A549 (cell line): ENCODE data around the gene SCT.

Experiments
- CTCF ChIP-seq: fragments of >200 bp; sonication (Bioruptor Twin); formaldehyde crosslinking; IDR thresholded peaks from 3 replicates; pipeline ENCODE4 v1.5.1; 2016
- JUNB ChIP-seq: fragments of >200 bp; sonication (Bioruptor Twin); formaldehyde crosslinking; IDR thresholded peaks from 2 replicates; pipeline ENCODE4 v1.6.1; 2016

GRCh38 chr11:655036-655726 is 28.2 kb upstream of the SCT start:
- TF ChIP-seq JUNB (no peak), CTCF (no peak)
